ENCODE results near the gene NCKAP5. TPM values are rescaled to one million over a fixed set of nuclear protein-coding genes. Genes with fewer than 3 reads are reported as not detected.

NCKAP5 gene
- total and polyA plus RNA-seq, 2 of the 8 experiments (the other 6 are each of a cell fraction or from before 2014, with no cell fraction given): 0.27 to 0.86 TPM

DNA sequence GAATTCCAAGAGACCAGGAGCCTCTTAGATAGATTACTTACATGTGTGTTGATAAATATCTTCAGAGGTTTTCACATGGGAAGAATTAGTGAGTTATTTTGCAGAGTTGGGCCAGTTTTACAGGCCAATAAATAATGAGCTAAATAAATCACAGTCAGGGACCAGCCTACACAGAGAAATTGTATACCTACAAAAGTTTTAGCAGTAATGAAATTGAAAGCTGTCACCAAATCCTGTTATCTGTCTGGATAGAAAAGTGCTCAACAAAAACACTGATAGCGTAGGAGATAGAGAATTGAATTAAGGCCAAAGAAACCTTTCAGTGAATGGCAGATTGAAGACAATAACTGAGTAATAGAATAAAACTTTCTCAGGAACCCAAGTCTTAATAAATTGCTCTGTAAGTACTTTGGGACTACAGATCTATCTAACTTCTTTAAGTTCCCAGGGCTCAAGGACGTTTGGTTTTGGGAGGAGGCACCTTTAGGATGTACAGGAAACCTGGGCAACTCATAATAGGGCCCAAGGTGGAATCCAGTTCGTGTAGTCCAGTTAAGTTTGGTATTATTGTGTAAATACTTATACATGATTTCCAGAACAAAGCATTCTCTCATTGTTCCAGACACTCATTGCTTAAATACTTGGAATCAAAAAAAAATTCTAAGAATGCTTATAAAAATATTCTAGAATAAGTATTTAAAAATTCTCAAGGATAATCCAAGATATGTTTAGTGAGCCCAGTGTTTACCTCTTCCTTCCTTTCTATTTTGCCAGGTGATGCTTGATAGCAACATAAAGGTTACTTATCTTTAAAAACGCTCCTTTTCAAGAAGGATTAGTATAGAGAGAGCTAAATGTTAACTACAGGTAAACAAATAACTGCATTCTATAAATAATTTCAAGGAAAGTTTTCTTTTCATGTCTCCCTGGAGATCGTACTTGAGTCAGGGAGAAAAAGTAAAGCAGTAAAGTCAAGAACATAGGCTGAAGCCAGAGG is 134.5 kb downstream of the NCKAP5 start:
- H3K27me3 ChIP-seq (replicated peaks in 1 of 4; ENCODE audit: control insufficient read depth in 3 of 4, extremely low read depth in 1 of 4, insufficient read depth in 3 of 4, low read length in 3 of 4): no peaks in the 10 kb centered on the region
- H3K14ac ChIP-seq (ENCODE audit: insufficient read length): no peak overlapping the region
- H2BK12ac ChIP-seq (ENCODE audit: low read depth, low read length): no peak overlapping the region
- H3K4me1 ChIP-seq (replicated peaks in 1 of 4; ENCODE audit: control insufficient read depth in 3 of 4, insufficient read depth in 4 of 4, low read length in 3 of 4): no peaks in the 10 kb centered on the region
- FAIRE-seq: no peak
- no peak overlapping the region for H3K18ac ChIP-seq (ENCODE audit: extremely low read depth, low read length)
- H3K9me3 ChIP-seq (ENCODE audit: insufficient read depth in 2 of 2, low read depth in 1 of 2, low read length in 1 of 2): no peaks in the 10 kb centered on the region; a peak in 1 of 4 replicates
- no peak overlapping the region for H3K56ac ChIP-seq (replicated peaks; ENCODE audit: insufficient read length, low read depth, low read length)
- H2AK5ac ChIP-seq (ENCODE audit: low read depth, low read length): no peak overlapping the region
- no peak overlapping the region for H4K91ac ChIP-seq (replicated peaks; ENCODE audit: insufficient read length, low read length)
- no peaks in the 10 kb centered on the region for H3K36me3 ChIP-seq (ENCODE audit: control insufficient read depth in 2 of 4, insufficient read depth in 4 of 4, low read length in 3 of 4)
- H2BK15ac ChIP-seq (ENCODE audit: low read length): no peak overlapping the region
- H3K9ac ChIP-seq (replicated peaks in 1 of 4; ENCODE audit: extremely low read depth in 1 of 4, low read depth in 3 of 4, low read length in 3 of 4): no peak overlapping the region
- H3K27ac ChIP-seq (ENCODE audit: low read depth, low read length): no peak overlapping the region
- no peaks in the 10 kb centered on the region for H3K79me1 ChIP-seq (ENCODE audit: low read depth, low read length)
- H2AFZ ChIP-seq (ENCODE audit: low read length): no peak overlapping the region
- no peak overlapping the region for H3K23ac ChIP-seq (ENCODE audit: insufficient read length)
- H3K4me2 ChIP-seq (ENCODE audit: insufficient read depth in 1 of 2, low read depth in 2 of 2, low read length in 2 of 2): no peak overlapping the region
- no peak overlapping the region for H3K4ac ChIP-seq (replicated peaks; ENCODE audit: insufficient read length, low read depth, low read length)
- DNase-seq (ENCODE audit: low read depth in 1 of 2, low spot score in 2 of 2): no peak
- CTCF ChIA-PET (ENCODE audit: partially characterized antibody): no interaction called here
- H4K5ac ChIP-seq (ENCODE audit: insufficient read length, low read depth, low read length): no peak overlapping the region
- H4K20me1 ChIP-seq (replicated peaks in 1 of 2; ENCODE audit: control insufficient read depth in 1 of 2, insufficient read depth in 2 of 2, low read length in 2 of 2): no peaks in the 10 kb centered on the region
- WGBS, 2 experiments (ENCODE audit: extremely low coverage in 1 of 2, insufficient coverage in 1 of 2, insufficient read length in 1 of 2, insufficient replicate concordance in 2 of 2, low coverage in 1 of 2, low lambda C conversion rate in 2 of 2, missing lambda C conversion rate in 1 of 2): 86% methylated on average over 5 of the region's 5 CpGs; no CpG with 5 or more reads in 1 of the 2 experiments
- H3K4me3 ChIP-seq (ENCODE audit: extremely low read depth in 1 of 4, insufficient read depth in 2 of 4, low read depth in 3 of 4, low read length in 4 of 4): no peak overlapping the region
- no peak overlapping the region for H4K8ac ChIP-seq (ENCODE audit: extremely low read depth, insufficient read depth, low read length)
- H3K79me2 ChIP-seq (ENCODE audit: control insufficient read depth in 1 of 2, insufficient read depth in 2 of 2, low read length in 2 of 2): no peaks in the 10 kb centered on the region
- POLR2A ChIA-PET (ENCODE audit: partially characterized antibody): no interaction called here
- H3K23me2 ChIP-seq (ENCODE audit: low read depth, low read length): no peaks in the 10 kb centered on the region
- H2BK20ac ChIP-seq (ENCODE audit: low read length): no peak overlapping the region
- no peak overlapping the region for H2BK120ac ChIP-seq (replicated peaks; ENCODE audit: low read depth, low read length)
- H2BK5ac ChIP-seq (ENCODE audit: low read depth, low read length): no peak overlapping the region
- TF ChIP-seq, protein P1, sequence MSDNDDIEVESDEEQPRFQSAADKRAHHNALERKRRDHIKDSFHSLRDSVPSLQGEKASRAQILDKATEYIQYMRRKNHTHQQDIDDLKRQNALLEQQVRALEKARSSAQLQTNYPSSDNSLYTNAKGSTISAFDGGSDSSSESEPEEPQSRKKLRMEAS (IDR thresholded peaks at IDR 0.05): no peak
- TF ChIP-seq POLR2A (IDR thresholded peaks at IDR 0.05; ENCODE audit: control extremely low read depth in 1 of 2, low read depth in 2 of 2, low read length in 2 of 2) (no peak), TAF1 (IDR thresholded peaks at IDR 0.05; ENCODE audit: low read depth, low read length) (no peak), PHF8 (conservative IDR thresholded peaks at IDR 0.05; ENCODE audit: low read depth, low read length) (no peak), TCF12 (IDR thresholded peaks at IDR 0.05; ENCODE audit: low read depth, low read length) (no peak), RFX5 (IDR thresholded peaks at IDR 0.05; ENCODE audit: borderline replicate concordance, low read depth, low read length) (no peak), CBX8 (IDR thresholded peaks at IDR 0.05; ENCODE audit: borderline replicate concordance, low read depth, low read length) (no peak)
